Activated CD4-positive, alpha-beta T cell treated with anti-CD3 and anti-CD28 coated beads, Interleukin-2, amount 10 ng/mL, durations not matched to agents 24 days and 14 days (primary cell): ENCODE measurements around the gene RAB11FIP4. TPM values are rescaled to one million over a fixed set of nuclear protein-coding genes. Genes with fewer than 3 reads are reported as not detected.

Experiments
- total RNA-seq: library from RNA; stranded (reverse); gene quantifications from 2 replicates; pipeline ENCODE4 v1.2.3, GENCODE V29; 2022

The RAB11FIP4 gene
- total RNA-seq, 1 donor from 2014 or later: 24.3 TPM

Other genes with a start within 250 kb of the RAB11FIP4 start
- gene OMG, start 94.4 kb upstream of the RAB11FIP4 start, total RNA-seq: 0.09 and 0.35 TPM in 2 replicates
- gene EVI2B, start 77.6 kb upstream of the RAB11FIP4 start, total RNA-seq: 16.6 and 18.7 TPM in 2 replicates
- 30.4 and 31.5 TPM in 2 replicates for gene EVI2A, start 70.1 kb upstream of the RAB11FIP4 start, total RNA-seq